HCT116 (cell line): ENCODE data around the gene TMEM191B.
"Not testable (repeated sequence)": the region's sequence is repeated elsewhere in the genome, so short reads cannot be mapped to it uniquely, and the experiment has no call there.

Source experiments
- YY1 ChIP-seq: IDR thresholded peaks from 2 replicates; pipeline ENCODE4 v1.6.1; 2011; ENCODE audit warnings: low read length, low read depth, moderate library complexity, mild to moderate bottlenecking; ENCODE audit not compliant: insufficient replicate concordance; ENCODE audit errors: extremely low read depth
- TF ChIP-seq, protein P1 (sequence below): IDR thresholded peaks from 2 replicates; pipeline ENCODE4 v1.6.1; 2012

DNA sequence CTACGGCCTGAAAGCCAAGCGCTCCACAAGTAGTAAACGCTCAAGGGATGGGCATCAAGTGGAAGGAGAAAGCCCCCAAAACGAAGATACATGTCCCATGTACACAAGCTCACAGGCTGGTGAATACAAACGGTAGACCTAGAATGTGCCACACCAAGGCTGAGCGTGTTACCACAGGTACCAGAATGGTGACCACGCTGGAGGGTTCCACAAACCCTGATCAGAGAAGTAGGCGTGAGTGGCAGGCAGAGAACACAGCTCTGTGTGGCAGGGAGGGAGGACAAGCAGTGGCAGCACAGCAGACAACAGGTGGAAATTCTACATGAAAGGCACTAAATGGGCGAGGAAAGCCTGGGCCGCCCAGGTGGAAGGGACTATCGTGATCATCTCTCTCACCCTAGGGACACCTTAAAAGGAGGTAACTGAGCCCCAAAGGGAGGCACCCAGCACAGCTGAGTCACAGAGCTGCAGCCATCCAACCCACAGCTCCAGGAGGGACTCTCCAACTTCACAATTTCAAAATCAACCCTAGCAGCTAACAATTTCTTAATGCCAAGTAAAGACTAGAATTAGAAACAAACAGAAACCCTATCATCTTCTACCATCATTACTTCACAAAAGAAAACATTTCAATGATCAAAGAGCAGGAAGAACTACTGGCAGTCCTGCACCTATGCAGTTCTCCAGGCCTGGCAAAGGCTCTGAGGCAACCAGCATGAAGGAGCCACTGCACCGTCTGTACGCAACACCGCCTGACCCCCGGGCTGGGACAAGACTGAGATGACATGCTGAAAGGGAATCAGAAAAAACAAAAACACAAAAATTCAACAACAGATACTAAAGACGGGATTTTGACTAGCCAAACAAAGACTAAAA lies 32.7 kb downstream of the TMEM191B start:
- TF ChIP-seq, protein P1, sequence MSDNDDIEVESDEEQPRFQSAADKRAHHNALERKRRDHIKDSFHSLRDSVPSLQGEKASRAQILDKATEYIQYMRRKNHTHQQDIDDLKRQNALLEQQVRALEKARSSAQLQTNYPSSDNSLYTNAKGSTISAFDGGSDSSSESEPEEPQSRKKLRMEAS, result not testable (repeated sequence)
- not testable (repeated sequence) for TF ChIP-seq YY1
